ENCODE data around the gene BTBD17.

- TF ChIP-seq EZH2 (IDR thresholded peaks at IDR 0.05; ENCODE audit: borderline replicate concordance, low read length), result no peak
- TF ChIP-seq CTCF (conservative IDR thresholded peaks at IDR 0.05 in 1 of 2, IDR thresholded peaks at IDR 0.05 in 1 of 2; ENCODE audit: extremely low read depth in 1 of 2, insufficient read depth in 1 of 2, low read depth in 1 of 2, low read length in 2 of 2), result no peak
Measured at GRCh38 chr17:74386386-74386785, 24.7 kb upstream of the BTBD17 start.
